ENCODE data around the gene SPEF1.

SPEF1 gene

GRCh38 chr20:3728354-3728753 is 52.9 kb downstream of the SPEF1 start:
- DNase-seq: no peak

Measured in activated effector memory CD4-positive, alpha-beta T cell treated with Interleukin-2 at 50 U/mL for 16 hours (primary cell).